CD14-positive monocyte (primary cell): ENCODE data around the gene GRM4. TPM values are rescaled to one million over a fixed set of nuclear protein-coding genes. Genes with fewer than 3 reads are reported as not detected.

Experiments used
- DNase-seq, 3 donors: peaks; one replicate each; pipeline ENCODE4 v3.0.0-alpha.2; 2011 to 2022
- H2AFZ ChIP-seq: 2 replicates; pipeline ENCODE4 v1.6.0; 2012; ENCODE audit warnings: mild to moderate bottlenecking, low read depth, low read length, inconsistent platforms; ENCODE audit not compliant: insufficient read depth, poor library complexity, severe bottlenecking
- H3K27ac ChIP-seq, 2 donors: 1 replicate in 1 of 2; 2 replicates in 1 of 2; pipeline ENCODE4 v1.5.1; 2012 to 2013; ENCODE audit warnings: low read length in 2 of 2, control low read depth in 1 of 2, inconsistent platforms in 1 of 2, low read depth in 1 of 2, mild to moderate bottlenecking in 1 of 2
- H3K27me3 ChIP-seq, 2 donors: one replicate each; pipeline versions ENCODE4 v1.6.0 to v1.6.1; 2011 to 2013; ENCODE audit warnings: low read length in 2 of 2; ENCODE audit not compliant: control insufficient read depth in 2 of 2, insufficient read depth in 2 of 2
- H3K36me3 ChIP-seq, 2 donors: replicated peaks in 1 of 2; 1 replicate in 1 of 2; 2 replicates in 1 of 2; pipeline versions ENCODE4 v1.5.1 to v1.6.1; 2012 to 2013; ENCODE audit warnings: low read length in 2 of 2, control low read depth in 1 of 2, inconsistent platforms in 1 of 2, mild to moderate bottlenecking in 1 of 2; ENCODE audit not compliant: insufficient read depth in 2 of 2, control insufficient read depth in 1 of 2
- H3K4me1 ChIP-seq, 2 donors: 1 replicate in 1 of 2; 2 replicates in 1 of 2; pipeline versions ENCODE4 v1.5.1 to v1.6.1; 2012 to 2013; ENCODE audit warnings: low read length in 2 of 2, control low read depth in 1 of 2, inconsistent platforms in 1 of 2, mild to moderate bottlenecking in 1 of 2, moderate library complexity in 1 of 2; ENCODE audit not compliant: insufficient read depth in 2 of 2, control insufficient read depth in 1 of 2
- H3K4me2 ChIP-seq: replicated peaks from 2 replicates; pipeline ENCODE3; 2012; ENCODE audit warnings: low read length, moderate library complexity, mild to moderate bottlenecking; ENCODE audit not compliant: poor library complexity, severe bottlenecking; ENCODE audit errors: extremely low read depth
- H3K4me3 ChIP-seq, 3 experiments: fragments of 200-600 bp in 1 of 3; sonication (generic) in 1 of 3; replicated peaks in 1 of 3; 1 replicate in 2 of 3; 2 replicates in 1 of 3; pipeline ENCODE4 v1.5.1; 2011 to 2013; ENCODE audit warnings: low read length in 3 of 3, mild to moderate bottlenecking in 3 of 3, control low read depth in 2 of 3, low read depth in 2 of 3, inconsistent platforms in 1 of 3, moderate library complexity in 1 of 3
- H3K79me2 ChIP-seq: 2 replicates; pipeline ENCODE4 v1.6.0; 2012; ENCODE audit warnings: mild to moderate bottlenecking, control low read depth, inconsistent platforms, low read length, moderate library complexity; ENCODE audit not compliant: insufficient read depth
- H3K9ac ChIP-seq: 2 replicates; pipeline ENCODE4 v1.6.0; 2017; ENCODE audit warnings: low read length, mild to moderate bottlenecking; ENCODE audit not compliant: insufficient read depth, poor library complexity, severe bottlenecking
- H3K9me3 ChIP-seq, 2 donors: replicated peaks in 1 of 2; 1 replicate in 1 of 2; 2 replicates in 1 of 2; pipeline versions ENCODE4 v1.5.1 to v1.6.1; 2012 to 2013; ENCODE audit warnings: low read length in 2 of 2, control low read depth in 1 of 2; ENCODE audit not compliant: control insufficient read depth in 1 of 2, insufficient read depth in 1 of 2
- H4K20me1 ChIP-seq: 2 replicates; pipeline ENCODE4 v1.6.0; 2012; ENCODE audit warnings: mild to moderate bottlenecking, low read length, control low read depth, moderate library complexity; ENCODE audit not compliant: insufficient read depth
- H3K27ac Mint-ChIP-seq, 7 donors: one replicate each; pipeline ENCODE4 v1.8.0; 2020; ENCODE audit warnings: mild to moderate bottlenecking in 7 of 7, mixed read lengths in 7 of 7, moderate library complexity in 6 of 7, inconsistent platforms in 2 of 7
- H3K27me3 Mint-ChIP-seq, 3 donors: one replicate each; pipeline ENCODE4 v1.8.0; 2021 to 2022; ENCODE audit warnings: low read depth in 3 of 3, mild to moderate bottlenecking in 3 of 3, mixed read lengths in 3 of 3, moderate library complexity in 3 of 3, inconsistent platforms in 1 of 3
- H3K36me3 Mint-ChIP-seq, 2 donors: one replicate each; pipeline ENCODE4 v1.8.0; 2020; ENCODE audit warnings: mixed read lengths in 2 of 2, inconsistent platforms in 1 of 2, mild to moderate bottlenecking in 1 of 2
- H3K4me1 Mint-ChIP-seq: one replicate; pipeline ENCODE4 v1.8.0; 2020; ENCODE audit warnings: mild to moderate bottlenecking, mixed read lengths
- H3K4me3 Mint-ChIP-seq, 2 donors: one replicate each; pipeline ENCODE4 v1.8.0; 2020; ENCODE audit warnings: mild to moderate bottlenecking in 2 of 2, mixed read lengths in 2 of 2, moderate library complexity in 1 of 2
- H3K9me3 Mint-ChIP-seq, 7 donors: one replicate each; pipeline ENCODE4 v1.8.0; 2020 to 2022; ENCODE audit warnings: mixed read lengths in 7 of 7, mild to moderate bottlenecking in 6 of 7, moderate library complexity in 6 of 7, inconsistent platforms in 2 of 7
- WGBS: methylation state at CpG from one replicate; pipeline ENCODE4 v1.1.5; 2013; ENCODE audit warnings: missing lambda C conversion rate; ENCODE audit not compliant: insufficient coverage; 5-methylcytosine and 5-hydroxymethylcytosine counted together
- intact Hi-C, 2 donors: fragments of 100-400 bp; cut with micrococcal nuclease; formaldehyde crosslinking; loops; one replicate each; pipeline versions ENCODE4 v1.15.0 to v1.15.1; 2023
- polyA plus RNA-seq, 3 donors: library from polyadenylated mRNA; depleted of rRNA in 1 of 3; unstranded in 2 of 3; stranded (reverse) in 1 of 3; fragments of 300-500 nt in 2 of 3; fragments of >200 nt in 1 of 3; fragmentation: Illumina TruSeq in 2 of 3; gene quantifications; 1 replicate in 2 of 3; 2 replicates in 1 of 3; pipeline ENCODE4 v1.2.3, GENCODE V29; 2012 to 2021
- TF ChIP-seq, protein P1 (sequence below): fragments of 200-600 bp; IDR thresholded peaks from one replicate; pipeline ENCODE4 v1.8.0; 2022; ENCODE audit warnings: antibody characterized with exemption, mild to moderate bottlenecking

The GRM4 gene
- polyA plus RNA-seq, 3 donors, result not detected

DNA sequence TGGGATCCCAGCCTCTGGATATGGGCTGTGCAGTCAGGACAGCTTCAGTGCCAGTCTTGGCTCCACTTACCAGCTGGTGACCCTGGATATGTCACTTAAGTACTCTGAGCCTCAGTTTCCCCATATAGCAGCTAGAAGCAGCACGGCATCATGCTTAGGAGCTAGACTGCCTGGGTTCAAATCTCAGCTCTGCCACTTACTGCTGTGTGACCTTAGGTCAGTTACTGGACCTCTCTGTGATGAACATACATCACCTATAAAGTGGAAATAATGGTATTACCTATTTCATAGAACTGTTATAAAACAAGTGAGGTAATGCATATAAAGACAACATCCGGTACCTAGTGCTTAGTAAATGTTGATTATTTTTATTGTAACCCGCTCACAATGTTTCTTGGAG lies 83.7 kb downstream of the GRM4 start:
- H3K4me1 Mint-ChIP-seq, result no peaks in the 10 kb centered on the region
- peaks cover 5 to 10% (median 9%) of the 10 kb centered on the region in 3 donors for H3K27me3 Mint-ChIP-seq
- intact Hi-C loops, result no loop called here

GRCh38 chr6:34061348-34061747 lies 84.5 kb downstream of the GRM4 start:
- Mint-ChIP-seq H3K4me1 (no peaks in the 10 kb centered on the region), H3K4me3 (no peak overlapping the region), H3K36me3 (no peaks in the 10 kb centered on the region), H3K27me3 (peaks cover 8 to 9% (median 9%) of the 10 kb centered on the region in 3 donors), H3K9me3 (no peaks in the 10 kb centered on the region), H3K27ac (no peak overlapping the region)
- Histone ChIP-seq H3K4me2 (no peak overlapping the region), H3K36me3 (no peaks in the 10 kb centered on the region), H3K27ac (no peak overlapping the region), H3K4me3 (no peak overlapping the region), H3K79me2 (no peaks in the 10 kb centered on the region), H3K9me3 (no peaks in the 10 kb centered on the region), H4K20me1 (no peaks in the 10 kb centered on the region), H3K9ac (no peak overlapping the region), H3K27me3 (no peaks in the 10 kb centered on the region), H3K4me1 (no peaks in the 10 kb centered on the region), H2AFZ (no peak overlapping the region)
- no peak for DNase-seq
- intact Hi-C loops, result no loop called here
- WGBS, result 80% methylated on average over 2 of the region's 3 CpGs
- TF ChIP-seq, protein P1, sequence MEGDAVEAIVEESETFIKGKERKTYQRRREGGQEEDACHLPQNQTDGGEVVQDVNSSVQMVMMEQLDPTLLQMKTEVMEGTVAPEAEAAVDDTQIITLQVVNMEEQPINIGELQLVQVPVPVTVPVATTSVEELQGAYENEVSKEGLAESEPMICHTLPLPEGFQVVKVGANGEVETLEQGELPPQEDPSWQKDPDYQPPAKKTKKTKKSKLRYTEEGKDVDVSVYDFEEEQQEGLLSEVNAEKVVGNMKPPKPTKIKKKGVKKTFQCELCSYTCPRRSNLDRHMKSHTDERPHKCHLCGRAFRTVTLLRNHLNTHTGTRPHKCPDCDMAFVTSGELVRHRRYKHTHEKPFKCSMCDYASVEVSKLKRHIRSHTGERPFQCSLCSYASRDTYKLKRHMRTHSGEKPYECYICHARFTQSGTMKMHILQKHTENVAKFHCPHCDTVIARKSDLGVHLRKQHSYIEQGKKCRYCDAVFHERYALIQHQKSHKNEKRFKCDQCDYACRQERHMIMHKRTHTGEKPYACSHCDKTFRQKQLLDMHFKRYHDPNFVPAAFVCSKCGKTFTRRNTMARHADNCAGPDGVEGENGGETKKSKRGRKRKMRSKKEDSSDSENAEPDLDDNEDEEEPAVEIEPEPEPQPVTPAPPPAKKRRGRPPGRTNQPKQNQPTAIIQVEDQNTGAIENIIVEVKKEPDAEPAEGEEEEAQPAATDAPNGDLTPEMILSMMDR, result no peak

More for the DNA sequence above, 83.7 kb downstream of the GRM4 start:
- Mint-ChIP-seq H3K36me3 (no peaks in the 10 kb centered on the region), H3K4me3 (no peak overlapping the region), H3K27ac (peak overlapping the region in 1 of 7 donors; percentile 59), H3K9me3 (no peaks in the 10 kb centered on the region)
- Histone ChIP-seq H3K4me2 (no peak overlapping the region), H3K36me3 (no peaks in the 10 kb centered on the region), H3K27ac (no peak overlapping the region), H2AFZ (no peak overlapping the region), H3K9ac (no peak overlapping the region), H3K4me1 (no peaks in the 10 kb centered on the region), H3K4me3 (no peak overlapping the region), H3K27me3 (no peaks in the 10 kb centered on the region), H4K20me1 (no peaks in the 10 kb centered on the region), H3K79me2 (no peaks in the 10 kb centered on the region), H3K9me3 (no peaks in the 10 kb centered on the region)
- no peak for DNase-seq
- TF ChIP-seq, protein P1, result no peak
- no CpG with 5 or more reads among the region's 3 CpGs for WGBS
